Activated effector memory CD4-positive, alpha-beta T cell treated with Interleukin-2 at 50 U/mL for 16 hours (primary cell): ENCODE data around the gene TUBB2A.
"Not testable (repeated sequence)": the region's sequence is repeated elsewhere in the genome, so short reads cannot be mapped to it uniquely, and the experiment has no call there.

Experiments
- DNase-seq: peaks from one replicate; pipeline ENCODE4 v3.0.0-alpha.2; 2020

The TUBB2A gene

GRCh38 chr6:3179945-3180344 is 22.6 kb upstream of the TUBB2A start:
- DNase-seq = not testable (repeated sequence)

- DNase-seq = not testable (repeated sequence)
Measured at GRCh38 chr6:3178666-3179065, 21.3 kb upstream of the TUBB2A start.

GRCh38 chr6:3176562-3177355 is 19.4 kb upstream of the TUBB2A start:
- DNase-seq = no peak

GRCh38 chr6:3175715-3176402 is 18.5 kb upstream of the TUBB2A start:
- no peak for DNase-seq

GRCh38 chr6:3173636-3174089 is 16.3 kb upstream of the TUBB2A start:
- not testable (repeated sequence) for DNase-seq

GRCh38 chr6:3172789-3173188 is 15.4 kb upstream of the TUBB2A start:
- DNase-seq = not testable (repeated sequence)

GRCh38 chr6:3171313-3172175 is 14.2 kb upstream of the TUBB2A start:
- not testable (repeated sequence) for DNase-seq

GRCh38 chr6:3170676-3171075 is 13.3 kb upstream of the TUBB2A start:
- DNase-seq = not testable (repeated sequence)

- DNase-seq = not testable (repeated sequence)
Measured at GRCh38 chr6:3168046-3168445, 10.7 kb upstream of the TUBB2A start.

GRCh38 chr6:3166535-3167225 is 9.3 kb upstream of the TUBB2A start:
- not testable (repeated sequence) for DNase-seq

- no peak for DNase-seq
Measured at GRCh38 chr6:3165631-3166534, 8.5 kb upstream of the TUBB2A start.

- no peak for DNase-seq
Measured at GRCh38 chr6:3164388-3164787, 7.0 kb upstream of the TUBB2A start.

GRCh38 chr6:3163248-3163594 is 5.9 kb upstream of the TUBB2A start:
- peak; percentile 2 for DNase-seq

GRCh38 chr6:3162565-3163247 is 5.4 kb upstream of the TUBB2A start:
- peak; percentile 49 for DNase-seq

GRCh38 chr6:3162067-3162497 is 4.7 kb upstream of the TUBB2A start:
- no peak for DNase-seq

- peak; percentile 60 for DNase-seq
Measured at GRCh38 chr6:3159805-3160781, 2.7 kb upstream of the TUBB2A start.

GRCh38 chr6:3156184-3157130 is 887 bp downstream of the TUBB2A start:
- DNase-seq = not testable (repeated sequence)

GRCh38 chr6:3155416-3155815 is 1.9 kb downstream of the TUBB2A start:
- not testable (repeated sequence) for DNase-seq
